HCT116 (cell line): Measurements from ENCODE around the gene TRHDE. TPM values are rescaled to one million over a fixed set of nuclear protein-coding genes. Genes with fewer than 3 reads are reported as not detected.

Experiments used
- ATAC-seq: fragments of 200-7000 bp; cut with Tn5 transposase; 2 replicates; pipeline ENCODE4 v1.9.1; 2020; ENCODE audit warnings: mild to moderate bottlenecking, moderate library complexity
- BruUV-seq: library from RNA; stranded (reverse); fragments of 400-500 nt; replicated peaks from 2 replicates; lab custom pipeline; 2021; lab: Mats Ljungman, UMichigan
- CTCF ChIA-PET: fragments of 300-600 bp; sonication (Branson Sonifier 250); formaldehyde crosslinking; loops from one replicate; lab custom pipeline; 2021; ENCODE audit warnings: antibody characterized with exemption; lab: Charles Lee
- POLR2A ChIA-PET: fragments of 300-600, 350-600 bp; sonication (Branson Sonifier 250); formaldehyde crosslinking; loops from one replicate; lab custom pipeline; 2021; ENCODE audit warnings: antibody characterized with exemption; lab: Charles Lee
- RAD21 ChIA-PET, 2 experiments: fragments of 300-600 bp; sonication (Branson Sonifier 250); formaldehyde crosslinking; loops; one replicate each; lab custom pipeline; 2023; ENCODE audit warnings: low total read pairs in 2 of 2; ENCODE audit not compliant: uncharacterized antibody in 2 of 2, unreplicated experiment in 2 of 2, low non-redundant PET in 1 of 2; lab: Charles Lee
- DNase-seq: peaks from one replicate; pipeline ENCODE4 v3.0.0-alpha.2; 2010; ENCODE audit warnings: low read depth, low spot score
- H2AFZ ChIP-seq: fragments of 200-600 bp; shearing (Covaris generic), sonication (generic); 2 replicates; pipeline ENCODE4 v1.6.1; 2017; ENCODE audit warnings: low read depth, mixed run types, mixed read lengths, antibody characterized with exemption, low read length; ENCODE audit not compliant: poor library complexity, severe bottlenecking
- H3K27ac ChIP-seq: 2 replicates; pipeline ENCODE4 v1.5.1; 2012; ENCODE audit warnings: low read depth, low read length
- H3K27me3 ChIP-seq: fragments of 200-600 bp; sonication (generic); 2 replicates; pipeline ENCODE4 v1.6.1; 2016; ENCODE audit warnings: mixed run types, low read length, mixed read lengths; ENCODE audit not compliant: insufficient read depth
- H3K36me3 ChIP-seq, 2 experiments: fragments of 200-500 bp in 1 of 2; fragments of 200-600 bp in 1 of 2; sonication (Bioruptor generic) in 1 of 2; sonication (generic) in 1 of 2; 2 replicates each; pipeline versions ENCODE4 v1.5.1 to v1.6.1; 2014 to 2016; ENCODE audit warnings: low read length in 2 of 2, inconsistent platforms in 1 of 2, mixed read lengths in 1 of 2, mixed run types in 1 of 2; ENCODE audit not compliant: insufficient read depth in 2 of 2, control insufficient read depth in 1 of 2
- H3K4me1 ChIP-seq, 2 experiments: fragments of 200-600 bp in 1 of 2; sonication (generic) in 1 of 2; 2 replicates each; pipeline versions ENCODE4 v1.5.1 to v1.6.1; 2012 to 2017; ENCODE audit warnings: low read length in 2 of 2, inconsistent platforms in 1 of 2, mild to moderate bottlenecking in 1 of 2, mixed read lengths in 1 of 2, mixed run types in 1 of 2, moderate library complexity in 1 of 2; ENCODE audit not compliant: insufficient read depth in 2 of 2, control insufficient read depth in 1 of 2
- H3K4me2 ChIP-seq: fragments of 200-600 bp; sonication (generic); 2 replicates; pipeline ENCODE4 v1.6.1; 2017; ENCODE audit warnings: mixed run types, low read length, mixed read lengths
- H3K4me3 ChIP-seq, 2 experiments: fragments of 200-600 bp in 1 of 2; sonication (generic) in 1 of 2; replicated peaks in 1 of 2; 2 replicates each; pipeline ENCODE4 v1.5.1; 2011 to 2016; ENCODE audit warnings: low read length in 2 of 2, control low read depth in 1 of 2, low read depth in 1 of 2, mild to moderate bottlenecking in 1 of 2, mixed read lengths in 1 of 2, mixed run types in 1 of 2
- H3K79me2 ChIP-seq: fragments of 200-600 bp; sonication (generic); 2 replicates; pipeline ENCODE4 v1.6.1; 2017; ENCODE audit warnings: mild to moderate bottlenecking, mixed run types, low read length, moderate library complexity, mixed read lengths; ENCODE audit not compliant: insufficient read depth
- H3K9ac ChIP-seq: fragments of 200-600 bp; sonication (generic); 2 replicates; pipeline ENCODE4 v1.6.1; 2016; ENCODE audit warnings: low read length, mixed read lengths
- H3K9me2 ChIP-seq: fragments of 200-600 bp; sonication (generic), shearing (Covaris generic); 2 replicates; pipeline ENCODE4 v1.6.1; 2017; ENCODE audit warnings: mixed run types, mild to moderate bottlenecking, moderate library complexity; ENCODE audit not compliant: insufficient read depth
- H3K9me3 ChIP-seq, 2 experiments: fragments of 200-500 bp in 1 of 2; fragments of 200-600 bp in 1 of 2; sonication (Bioruptor generic) in 1 of 2; sonication (generic) in 1 of 2; 2 replicates each; pipeline ENCODE4 v1.6.1; 2014 to 2017; ENCODE audit warnings: low read length in 2 of 2, mixed read lengths in 2 of 2, inconsistent platforms in 1 of 2, low read depth in 1 of 2, mild to moderate bottlenecking in 1 of 2, mixed run types in 1 of 2, moderate library complexity in 1 of 2; ENCODE audit not compliant: control insufficient read depth in 1 of 2, insufficient read depth in 1 of 2
- H4K20me1 ChIP-seq: fragments of 200-600 bp; sonication (generic), shearing (Covaris generic); 2 replicates; pipeline ENCODE4 v1.6.1; 2017; ENCODE audit warnings: mixed run types, mild to moderate bottlenecking, moderate library complexity; ENCODE audit not compliant: insufficient read depth
- CBX3 ChIP-seq: IDR thresholded peaks from 2 replicates; pipeline ENCODE4 v1.6.1; 2012; ENCODE audit warnings: low read depth
- CEBPB ChIP-seq: IDR thresholded peaks from 2 replicates; pipeline ENCODE4 v1.6.1; 2012; ENCODE audit warnings: low read depth
- EGR1 ChIP-seq: IDR thresholded peaks from 2 replicates; pipeline ENCODE4 v1.6.1; 2012; ENCODE audit warnings: low read depth
- ELF1 ChIP-seq: IDR thresholded peaks from 2 replicates; pipeline ENCODE4 v1.6.1; 2012; ENCODE audit warnings: low read depth, borderline replicate concordance
- EZH2 ChIP-seq: fragments of 200-600 bp; sonication (generic); IDR thresholded peaks from 2 replicates; pipeline ENCODE4 v1.6.1; 2017; ENCODE audit warnings: antibody characterized with exemption, mixed run types
- FOSL1 ChIP-seq: IDR thresholded peaks from 2 replicates; pipeline ENCODE4 v1.6.1; 2012; ENCODE audit warnings: low read depth
- JUND ChIP-seq: IDR thresholded peaks from 2 replicates; pipeline ENCODE4 v1.6.1; 2012
- POLR2A ChIP-seq: IDR thresholded peaks from 2 replicates; pipeline ENCODE4 v1.7.0; 2011; ENCODE audit warnings: borderline replicate concordance; ENCODE audit not compliant: insufficient read depth, insufficient read length; ENCODE audit errors: extremely low read depth
- POLR2AphosphoS5 ChIP-seq: IDR thresholded peaks from 2 replicates; pipeline ENCODE4 v1.6.1; 2011; ENCODE audit warnings: mild to moderate bottlenecking, low read depth, low read length, moderate library complexity
- RAD21 ChIP-seq: IDR thresholded peaks from 2 replicates; pipeline ENCODE4 v1.6.1; 2012; ENCODE audit warnings: low read depth, mild to moderate bottlenecking
- SIN3A ChIP-seq: IDR thresholded peaks from 2 replicates; pipeline ENCODE4 v1.6.1; 2012; ENCODE audit warnings: low read depth
- SP1 ChIP-seq: IDR thresholded peaks from 2 replicates; pipeline ENCODE4 v1.6.1; 2012; ENCODE audit warnings: low read depth
- TCF7L2 ChIP-seq: IDR thresholded peaks from 2 replicates; pipeline ENCODE4 v1.7.0; 2011; ENCODE audit warnings: borderline replicate concordance, inconsistent platforms; ENCODE audit not compliant: insufficient read depth, insufficient read length; ENCODE audit errors: extremely low read depth
- YY1 ChIP-seq: IDR thresholded peaks from 2 replicates; pipeline ENCODE4 v1.6.1; 2011; ENCODE audit warnings: low read length, low read depth, moderate library complexity, mild to moderate bottlenecking; ENCODE audit not compliant: insufficient replicate concordance; ENCODE audit errors: extremely low read depth
- ZFX ChIP-seq: fragments of 450-650 bp; IDR thresholded peaks from 2 replicates; pipeline ENCODE4 v1.6.1; 2017
- ZNF274 ChIP-seq: fragments of 200-500 bp; sonication (Bioruptor generic); IDR thresholded peaks from 2 replicates; pipeline ENCODE4 v1.6.1; 2014; ENCODE audit warnings: mild to moderate bottlenecking, low read depth, low read length, inconsistent platforms
- intact Hi-C: fragments of 100-400 bp; cut with micrococcal nuclease; formaldehyde crosslinking; loops from 2 replicates; pipeline ENCODE4 v1.10.0; 2022
- total RNA-seq: library from RNA; stranded (reverse); gene quantifications from one replicate; pipeline ENCODE4 v1.2.1, GENCODE V29; 2021; ENCODE audit not compliant: unreplicated experiment
- TF ChIP-seq, protein P1 (sequence below): IDR thresholded peaks from 2 replicates; pipeline ENCODE4 v1.6.1; 2012
- TF ChIP-seq, protein P2 (sequence below): IDR thresholded peaks from 2 replicates; pipeline ENCODE4 v1.6.1; 2011; ENCODE audit warnings: mild to moderate bottlenecking, low read length, moderate library complexity; ENCODE audit not compliant: insufficient replicate concordance; ENCODE audit errors: extremely low read depth
- TF ChIP-seq, protein P3 (sequence below), 3 experiments: fragments of 200-600 bp in 1 of 3; sonication (generic) in 1 of 3; IDR thresholded peaks in 2 of 3; conservative IDR thresholded peaks in 1 of 3; 2 replicates each; pipeline ENCODE4 v1.5.1; 2012 to 2017; ENCODE audit warnings: low read depth in 2 of 3, low read length in 2 of 3, antibody characterized with exemption in 1 of 3, borderline replicate concordance in 1 of 3, control low read depth in 1 of 3, mild to moderate bottlenecking in 1 of 3, mixed read lengths in 1 of 3, mixed run types in 1 of 3, moderate library complexity in 1 of 3; ENCODE audit not compliant: insufficient read depth in 1 of 3
- TF ChIP-seq, protein P4 (sequence below): IDR thresholded peaks from 2 replicates; pipeline ENCODE4 v1.6.1; 2012; ENCODE audit warnings: low read depth

The TRHDE gene
- total RNA-seq, 1 experiment from 2014 or later, result 2.9 TPM

DNA sequence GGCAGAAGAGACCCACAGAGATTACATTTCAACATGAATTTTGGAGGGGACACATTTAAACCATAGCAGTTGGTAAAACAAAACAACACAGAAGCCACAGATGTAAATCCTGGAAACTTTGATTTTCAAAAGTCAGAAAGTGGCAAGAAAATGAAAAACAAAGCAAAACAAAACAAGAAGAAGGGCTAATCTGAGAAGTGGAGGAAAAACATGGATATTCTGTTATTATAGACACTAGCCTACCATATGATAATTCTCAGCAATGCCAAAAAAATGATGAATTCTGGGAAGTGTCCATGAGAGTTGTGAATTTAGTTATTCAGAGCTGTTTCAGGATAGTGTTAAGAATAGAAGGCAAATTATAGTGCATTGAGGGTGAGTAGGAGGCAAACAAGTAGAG is 192.3 kb downstream of the TRHDE start:
- no peak overlapping the region for H2AFZ ChIP-seq
- ChIA-PET CTCF (no interaction called here), POLR2A (no interaction called here), RAD21 (no interaction called here)
- no peaks in the 10 kb centered on the region for H3K9me2 ChIP-seq
- H3K4me1 ChIP-seq, result no peaks in the 10 kb centered on the region
- no peak overlapping the region for H3K9ac ChIP-seq
- H3K36me3 ChIP-seq, result no peaks in the 10 kb centered on the region
- H4K20me1 ChIP-seq, result no peaks in the 10 kb centered on the region
- H3K79me2 ChIP-seq, result no peaks in the 10 kb centered on the region
- H3K4me2 ChIP-seq, result no peak overlapping the region
- H3K27me3 ChIP-seq, result no peaks in the 10 kb centered on the region
- ATAC-seq, result no peak
- no peak overlapping the region for H3K27ac ChIP-seq
- intact Hi-C loops, result no loop called here
- TF ChIP-seq TCF7L2 (no peak), FOSL1 (no peak), RAD21 (no peak), JUND (no peak), ZNF274 (no peak), SIN3A (no peak), SP1 (no peak), CEBPB (no peak), POLR2A (no peak), CBX3 (no peak), POLR2AphosphoS5 (no peak), ZFX (no peak), EZH2 (no peak), YY1 (no peak), EGR1 (no peak), ELF1 (no peak)
- TF ChIP-seq, protein P1, sequence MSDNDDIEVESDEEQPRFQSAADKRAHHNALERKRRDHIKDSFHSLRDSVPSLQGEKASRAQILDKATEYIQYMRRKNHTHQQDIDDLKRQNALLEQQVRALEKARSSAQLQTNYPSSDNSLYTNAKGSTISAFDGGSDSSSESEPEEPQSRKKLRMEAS, result no peak
- TF ChIP-seq, protein P2, sequence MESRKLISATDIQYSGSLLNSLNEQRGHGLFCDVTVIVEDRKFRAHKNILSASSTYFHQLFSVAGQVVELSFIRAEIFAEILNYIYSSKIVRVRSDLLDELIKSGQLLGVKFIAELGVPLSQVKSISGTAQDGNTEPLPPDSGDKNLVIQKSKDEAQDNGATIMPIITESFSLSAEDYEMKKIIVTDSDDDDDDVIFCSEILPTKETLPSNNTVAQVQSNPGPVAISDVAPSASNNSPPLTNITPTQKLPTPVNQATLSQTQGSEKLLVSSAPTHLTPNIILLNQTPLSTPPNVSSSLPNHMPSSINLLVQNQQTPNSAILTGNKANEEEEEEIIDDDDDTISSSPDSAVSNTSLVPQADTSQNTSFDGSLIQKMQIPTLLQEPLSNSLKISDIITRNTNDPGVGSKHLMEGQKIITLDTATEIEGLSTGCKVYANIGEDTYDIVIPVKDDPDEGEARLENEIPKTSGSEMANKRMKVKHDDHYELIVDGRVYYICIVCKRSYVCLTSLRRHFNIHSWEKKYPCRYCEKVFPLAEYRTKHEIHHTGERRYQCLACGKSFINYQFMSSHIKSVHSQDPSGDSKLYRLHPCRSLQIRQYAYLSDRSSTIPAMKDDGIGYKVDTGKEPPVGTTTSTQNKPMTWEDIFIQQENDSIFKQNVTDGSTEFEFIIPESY, result no peak
- TF ChIP-seq, protein P3, sequence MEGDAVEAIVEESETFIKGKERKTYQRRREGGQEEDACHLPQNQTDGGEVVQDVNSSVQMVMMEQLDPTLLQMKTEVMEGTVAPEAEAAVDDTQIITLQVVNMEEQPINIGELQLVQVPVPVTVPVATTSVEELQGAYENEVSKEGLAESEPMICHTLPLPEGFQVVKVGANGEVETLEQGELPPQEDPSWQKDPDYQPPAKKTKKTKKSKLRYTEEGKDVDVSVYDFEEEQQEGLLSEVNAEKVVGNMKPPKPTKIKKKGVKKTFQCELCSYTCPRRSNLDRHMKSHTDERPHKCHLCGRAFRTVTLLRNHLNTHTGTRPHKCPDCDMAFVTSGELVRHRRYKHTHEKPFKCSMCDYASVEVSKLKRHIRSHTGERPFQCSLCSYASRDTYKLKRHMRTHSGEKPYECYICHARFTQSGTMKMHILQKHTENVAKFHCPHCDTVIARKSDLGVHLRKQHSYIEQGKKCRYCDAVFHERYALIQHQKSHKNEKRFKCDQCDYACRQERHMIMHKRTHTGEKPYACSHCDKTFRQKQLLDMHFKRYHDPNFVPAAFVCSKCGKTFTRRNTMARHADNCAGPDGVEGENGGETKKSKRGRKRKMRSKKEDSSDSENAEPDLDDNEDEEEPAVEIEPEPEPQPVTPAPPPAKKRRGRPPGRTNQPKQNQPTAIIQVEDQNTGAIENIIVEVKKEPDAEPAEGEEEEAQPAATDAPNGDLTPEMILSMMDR (IDR thresholded peaks at IDR 0.05 in 2 of 3, conservative IDR thresholded peaks at IDR 0.05 in 1 of 3; ENCODE audit: borderline replicate concordance in 1 of 3, insufficient read depth in 1 of 3, low read depth in 2 of 3, low read length in 2 of 3), result no peak
- TF ChIP-seq, protein P4, sequence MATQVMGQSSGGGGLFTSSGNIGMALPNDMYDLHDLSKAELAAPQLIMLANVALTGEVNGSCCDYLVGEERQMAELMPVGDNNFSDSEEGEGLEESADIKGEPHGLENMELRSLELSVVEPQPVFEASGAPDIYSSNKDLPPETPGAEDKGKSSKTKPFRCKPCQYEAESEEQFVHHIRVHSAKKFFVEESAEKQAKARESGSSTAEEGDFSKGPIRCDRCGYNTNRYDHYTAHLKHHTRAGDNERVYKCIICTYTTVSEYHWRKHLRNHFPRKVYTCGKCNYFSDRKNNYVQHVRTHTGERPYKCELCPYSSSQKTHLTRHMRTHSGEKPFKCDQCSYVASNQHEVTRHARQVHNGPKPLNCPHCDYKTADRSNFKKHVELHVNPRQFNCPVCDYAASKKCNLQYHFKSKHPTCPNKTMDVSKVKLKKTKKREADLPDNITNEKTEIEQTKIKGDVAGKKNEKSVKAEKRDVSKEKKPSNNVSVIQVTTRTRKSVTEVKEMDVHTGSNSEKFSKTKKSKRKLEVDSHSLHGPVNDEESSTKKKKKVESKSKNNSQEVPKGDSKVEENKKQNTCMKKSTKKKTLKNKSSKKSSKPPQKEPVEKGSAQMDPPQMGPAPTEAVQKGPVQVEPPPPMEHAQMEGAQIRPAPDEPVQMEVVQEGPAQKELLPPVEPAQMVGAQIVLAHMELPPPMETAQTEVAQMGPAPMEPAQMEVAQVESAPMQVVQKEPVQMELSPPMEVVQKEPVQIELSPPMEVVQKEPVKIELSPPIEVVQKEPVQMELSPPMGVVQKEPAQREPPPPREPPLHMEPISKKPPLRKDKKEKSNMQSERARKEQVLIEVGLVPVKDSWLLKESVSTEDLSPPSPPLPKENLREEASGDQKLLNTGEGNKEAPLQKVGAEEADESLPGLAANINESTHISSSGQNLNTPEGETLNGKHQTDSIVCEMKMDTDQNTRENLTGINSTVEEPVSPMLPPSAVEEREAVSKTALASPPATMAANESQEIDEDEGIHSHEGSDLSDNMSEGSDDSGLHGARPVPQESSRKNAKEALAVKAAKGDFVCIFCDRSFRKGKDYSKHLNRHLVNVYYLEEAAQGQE, result no peak
- H3K4me3 ChIP-seq, result no peak overlapping the region
- no peak for DNase-seq
- BruUV-seq, result no TSS peak
- H3K9me3 ChIP-seq, result no peaks in the 10 kb centered on the region
